GM10847 (cell line): ENCODE data around the gene CHDH.

Experiments
- POLR2A ChIP-seq: IDR thresholded peaks from 2 replicates; pipeline ENCODE4 v1.6.1; 2011; ENCODE audit not compliant: insufficient read length; ENCODE audit errors: extremely low read depth

CHDH gene

DNA sequence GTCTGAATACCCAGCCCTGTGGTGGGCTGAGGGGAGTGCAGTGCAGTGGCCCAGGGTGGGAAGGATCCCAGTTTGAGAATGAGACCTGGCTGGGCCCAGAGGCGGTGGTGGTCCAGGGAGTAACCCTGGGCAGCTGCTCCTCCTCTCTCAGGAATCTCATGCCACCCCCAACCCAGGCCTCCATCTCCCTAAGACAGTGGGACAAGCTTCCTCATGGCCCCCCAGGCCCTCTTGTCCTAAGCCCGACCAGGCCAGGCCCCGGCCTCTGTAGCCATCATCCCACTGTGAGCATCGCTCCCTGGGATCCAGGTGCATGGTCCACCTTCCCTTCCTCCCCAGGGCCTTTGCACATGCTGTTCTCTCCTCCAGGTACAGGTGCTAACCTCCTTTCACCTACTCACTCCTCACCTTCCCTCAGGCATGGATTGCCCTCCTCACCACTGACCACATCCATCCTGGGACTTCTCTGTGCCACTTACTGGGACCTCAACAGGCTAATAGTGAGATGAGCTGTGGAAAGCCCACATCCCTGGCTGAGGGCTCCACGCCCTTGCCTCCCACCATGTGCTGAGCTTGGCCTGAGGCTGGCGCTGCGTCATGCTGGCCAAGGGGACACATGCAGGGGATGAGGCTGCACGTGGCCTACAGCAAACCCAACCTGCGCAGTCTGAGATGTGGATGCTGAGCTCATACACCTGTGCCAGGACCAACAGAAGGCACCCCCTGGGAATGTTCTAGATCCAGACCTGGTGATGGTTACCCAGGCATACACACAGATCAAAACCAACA, 9.9 kb downstream of the CHDH start:
- TF ChIP-seq POLR2A: no peak

DNA sequence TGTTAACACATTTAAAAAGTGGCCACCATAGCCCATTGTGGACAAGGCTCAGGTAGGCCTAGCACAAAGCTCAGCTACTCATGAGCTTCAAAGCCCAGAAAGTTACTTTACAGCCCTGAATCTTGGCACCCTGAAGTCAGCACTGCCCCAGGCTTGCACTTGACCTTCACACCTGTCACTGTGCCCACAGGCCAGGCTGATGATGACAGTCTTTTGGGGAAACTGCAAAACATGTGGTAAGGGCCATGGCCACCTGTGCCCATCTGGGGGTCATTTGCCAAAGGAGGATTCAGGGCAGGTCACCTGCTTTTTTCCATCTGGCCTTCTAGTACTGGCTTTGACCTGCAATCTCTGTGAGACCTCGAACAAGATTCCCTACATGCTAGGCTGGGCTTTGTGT, 11.0 kb downstream of the CHDH start:
- TF ChIP-seq POLR2A: no peak

DNA sequence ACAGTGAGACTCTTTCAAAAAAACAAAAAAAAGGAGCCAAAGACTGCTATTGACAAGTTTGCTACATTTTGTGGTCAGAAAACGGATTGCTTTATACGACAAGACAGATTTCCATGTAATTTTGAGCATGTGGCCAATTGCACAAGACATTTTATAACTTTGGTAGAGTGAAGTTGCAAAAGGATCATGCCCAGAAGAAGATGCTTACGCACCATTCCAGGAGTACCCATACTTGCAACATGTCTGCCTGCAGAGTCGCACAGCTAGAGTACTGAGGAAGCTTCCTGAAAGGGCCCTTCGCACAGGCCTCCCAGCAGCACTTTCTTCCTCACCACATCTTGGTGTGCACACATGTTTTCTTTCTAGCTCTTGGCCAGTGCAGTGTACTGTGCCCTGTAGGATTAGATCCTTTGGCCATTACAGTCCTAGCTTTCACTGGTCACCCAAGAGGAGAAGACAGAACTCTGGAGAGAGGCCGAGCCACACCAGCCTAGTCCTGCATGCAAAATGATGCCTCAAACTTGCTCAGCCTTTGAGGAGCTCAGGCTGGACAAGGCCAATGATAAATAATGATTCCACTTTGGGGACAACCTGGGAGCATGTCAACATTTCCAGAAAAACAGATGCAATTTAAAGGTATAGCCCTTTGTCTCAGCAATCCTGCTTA, 11.7 kb downstream of the CHDH start:
- no peak for TF ChIP-seq POLR2A

DNA sequence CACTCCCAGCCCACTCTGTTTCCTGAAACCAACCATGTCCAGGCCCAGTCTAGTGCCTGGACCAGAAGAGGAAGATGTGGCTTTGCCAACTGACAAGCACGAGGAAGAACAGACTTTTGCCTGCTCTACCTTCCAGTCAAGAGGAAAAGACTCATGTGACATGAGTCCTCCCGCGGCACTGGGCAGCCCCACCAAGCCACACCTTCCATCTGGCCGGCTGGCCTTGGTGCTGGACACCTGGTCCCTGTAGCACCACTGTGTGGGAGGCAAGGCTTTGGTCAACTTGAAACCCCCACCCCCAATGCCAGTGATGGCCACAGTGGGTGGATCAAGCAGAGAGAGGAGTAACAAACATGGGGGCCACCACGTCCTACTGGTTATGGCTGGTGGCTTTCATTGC, 12.5 kb downstream of the CHDH start:
- no peak for TF ChIP-seq POLR2A

DNA sequence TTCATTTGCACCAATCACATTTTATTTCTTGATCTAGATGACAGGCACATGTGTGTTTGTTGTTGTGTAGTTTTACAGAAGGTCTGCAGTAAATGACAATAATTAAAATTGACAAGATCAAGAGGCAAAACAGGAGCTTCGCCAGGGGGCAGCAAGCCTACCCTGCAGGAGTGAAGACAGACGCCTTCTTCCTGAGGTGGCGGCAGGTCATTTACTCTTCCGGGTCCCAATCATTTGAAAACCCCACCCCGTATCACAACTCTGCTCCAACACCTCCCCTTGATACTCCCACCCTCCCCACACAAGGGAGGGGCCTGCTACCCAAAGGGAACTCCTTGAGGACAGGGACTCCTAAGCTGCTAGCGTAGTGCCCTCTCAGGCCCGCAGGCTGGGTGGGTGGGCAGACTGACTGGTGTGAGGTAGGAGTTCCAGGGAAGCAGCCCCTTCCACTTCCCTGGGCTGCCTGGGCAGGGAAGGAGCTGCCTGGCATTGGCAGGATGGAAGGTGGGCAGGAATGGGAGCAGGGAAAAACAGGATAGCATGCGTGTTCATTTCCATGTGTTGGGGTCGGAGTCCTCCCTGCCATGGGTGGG, 13.1 kb downstream of the CHDH start:
- no peak for TF ChIP-seq POLR2A

DNA sequence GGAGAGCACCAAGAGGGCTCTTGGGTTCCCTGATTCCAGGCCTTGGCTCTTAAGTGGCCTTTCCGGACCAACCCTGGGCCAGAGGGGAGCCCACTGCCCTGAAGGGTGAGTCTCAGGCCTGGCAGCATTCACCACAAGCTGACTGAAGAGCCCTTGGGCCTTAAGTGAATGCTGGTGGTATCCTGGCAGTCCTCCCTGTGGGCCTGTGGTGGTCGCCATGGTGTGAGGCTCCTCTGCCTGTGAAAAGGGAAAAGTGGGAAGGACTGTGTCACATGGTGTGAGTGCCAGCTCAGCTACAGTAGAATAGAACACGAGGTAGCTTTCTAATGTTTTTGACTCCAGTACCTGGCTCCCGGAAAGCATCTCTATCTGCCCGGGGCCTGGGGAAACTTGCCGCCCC, 15.3 kb downstream of the CHDH start:
- no peak for TF ChIP-seq POLR2A

DNA sequence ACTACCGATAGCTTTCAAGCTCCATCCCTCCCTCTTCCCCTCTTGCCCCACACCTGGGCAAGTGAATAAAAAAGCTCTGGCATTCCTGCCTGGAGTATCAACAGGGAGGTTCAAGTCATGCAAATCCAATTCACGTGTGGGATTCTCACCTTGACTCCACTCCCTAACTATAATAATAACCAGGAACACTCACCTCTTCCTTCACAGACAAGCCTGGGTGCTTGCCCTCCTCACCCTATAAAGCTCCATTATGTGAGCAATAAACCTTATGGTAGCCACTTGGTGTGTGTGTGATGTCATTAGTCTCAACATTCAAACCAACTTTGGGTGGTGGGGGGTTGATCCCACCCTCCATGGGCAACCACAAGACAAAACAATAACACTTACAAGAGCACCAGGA, 16.6 kb downstream of the CHDH start:
- no peak for TF ChIP-seq POLR2A

DNA sequence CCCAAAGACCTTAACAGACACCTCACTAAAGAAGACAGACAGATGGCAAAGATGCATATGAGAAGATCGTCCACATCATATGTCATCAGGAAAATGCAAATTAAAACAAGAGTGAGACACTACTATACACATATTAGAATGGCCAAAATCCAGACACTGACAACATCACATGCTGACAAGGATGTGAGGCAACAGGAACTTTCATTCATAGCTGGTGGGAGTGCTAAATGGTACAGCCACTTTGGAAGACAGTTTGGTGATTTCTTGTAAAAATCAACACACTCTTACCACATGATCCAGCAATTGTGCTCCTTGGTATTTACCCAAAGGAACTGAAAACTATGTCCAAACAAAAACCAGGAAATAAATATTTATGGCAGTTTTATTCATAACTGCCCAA, 17.6 kb downstream of the CHDH start:
- TF ChIP-seq POLR2A: no peak

DNA sequence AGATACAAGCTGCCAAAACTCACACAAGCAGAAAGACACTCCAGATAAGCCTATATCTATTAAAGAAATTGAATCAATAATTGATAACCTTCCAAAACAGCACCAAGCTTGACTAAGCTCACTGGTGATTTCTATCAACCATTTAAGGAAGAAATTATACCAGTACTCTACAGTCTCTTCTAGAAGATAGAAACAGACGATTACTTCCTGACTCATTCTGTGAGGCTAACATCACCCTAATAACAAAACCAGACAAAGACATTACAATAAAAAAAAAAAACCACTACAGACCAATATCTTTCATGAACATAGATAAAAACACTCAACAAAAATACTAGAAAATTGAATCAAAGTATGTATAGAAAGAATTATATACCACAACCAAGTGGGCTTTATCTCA, 20.2 kb downstream of the CHDH start:
- TF ChIP-seq POLR2A: no peak

DNA sequence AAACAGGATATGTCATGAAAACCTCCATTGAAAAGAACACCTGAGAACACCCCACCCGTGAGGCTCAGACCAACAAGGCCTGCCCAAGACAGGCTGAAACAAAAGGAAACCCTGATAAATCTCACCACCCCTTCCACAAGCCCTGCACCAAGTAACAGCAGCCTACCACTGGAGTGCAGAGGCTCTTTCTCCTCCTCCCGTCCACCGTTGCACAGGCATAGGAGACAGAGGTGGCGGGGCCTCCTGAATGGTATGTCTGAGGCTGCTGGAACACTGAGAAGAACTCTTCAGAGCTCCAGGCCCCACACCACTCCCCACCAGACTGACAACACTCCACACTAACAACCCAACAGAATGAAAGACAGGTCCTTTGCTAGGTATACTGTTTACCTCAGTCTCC, 21.4 kb downstream of the CHDH start:
- no peak for TF ChIP-seq POLR2A

DNA sequence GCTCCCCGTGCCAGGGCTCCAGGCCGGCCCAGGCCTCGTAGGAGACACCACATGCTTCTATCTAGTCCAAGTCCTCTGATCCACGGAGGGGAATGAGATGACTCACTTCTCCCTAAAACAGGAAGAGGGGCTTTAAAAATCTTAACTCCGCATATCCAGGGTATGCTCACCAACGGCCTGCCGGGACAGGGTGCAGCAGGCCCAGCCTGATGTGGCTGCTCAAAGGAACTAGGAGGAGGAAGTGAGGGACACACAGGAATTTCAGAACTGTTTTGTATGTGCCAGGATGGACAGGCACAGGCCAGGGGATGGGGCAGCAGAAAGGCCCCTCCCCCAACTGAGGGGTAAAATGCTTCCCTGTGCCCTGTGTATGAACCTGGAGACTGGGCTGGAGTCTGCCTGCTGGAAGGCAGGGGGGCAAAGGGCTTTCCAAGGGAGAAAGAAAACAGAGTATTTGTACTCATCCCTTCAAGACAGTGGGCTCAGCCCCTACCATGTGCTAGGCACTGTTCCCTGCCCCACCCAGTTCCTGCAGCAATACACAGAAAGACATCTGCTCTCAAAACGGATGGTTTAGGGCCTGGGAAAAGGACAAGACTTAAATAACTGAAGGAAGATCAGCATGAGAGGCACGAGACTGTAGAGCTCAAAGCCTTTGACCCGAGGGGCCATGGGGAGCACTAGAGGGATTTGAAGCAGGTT, 22.1 kb downstream of the CHDH start:
- TF ChIP-seq POLR2A: no peak

DNA sequence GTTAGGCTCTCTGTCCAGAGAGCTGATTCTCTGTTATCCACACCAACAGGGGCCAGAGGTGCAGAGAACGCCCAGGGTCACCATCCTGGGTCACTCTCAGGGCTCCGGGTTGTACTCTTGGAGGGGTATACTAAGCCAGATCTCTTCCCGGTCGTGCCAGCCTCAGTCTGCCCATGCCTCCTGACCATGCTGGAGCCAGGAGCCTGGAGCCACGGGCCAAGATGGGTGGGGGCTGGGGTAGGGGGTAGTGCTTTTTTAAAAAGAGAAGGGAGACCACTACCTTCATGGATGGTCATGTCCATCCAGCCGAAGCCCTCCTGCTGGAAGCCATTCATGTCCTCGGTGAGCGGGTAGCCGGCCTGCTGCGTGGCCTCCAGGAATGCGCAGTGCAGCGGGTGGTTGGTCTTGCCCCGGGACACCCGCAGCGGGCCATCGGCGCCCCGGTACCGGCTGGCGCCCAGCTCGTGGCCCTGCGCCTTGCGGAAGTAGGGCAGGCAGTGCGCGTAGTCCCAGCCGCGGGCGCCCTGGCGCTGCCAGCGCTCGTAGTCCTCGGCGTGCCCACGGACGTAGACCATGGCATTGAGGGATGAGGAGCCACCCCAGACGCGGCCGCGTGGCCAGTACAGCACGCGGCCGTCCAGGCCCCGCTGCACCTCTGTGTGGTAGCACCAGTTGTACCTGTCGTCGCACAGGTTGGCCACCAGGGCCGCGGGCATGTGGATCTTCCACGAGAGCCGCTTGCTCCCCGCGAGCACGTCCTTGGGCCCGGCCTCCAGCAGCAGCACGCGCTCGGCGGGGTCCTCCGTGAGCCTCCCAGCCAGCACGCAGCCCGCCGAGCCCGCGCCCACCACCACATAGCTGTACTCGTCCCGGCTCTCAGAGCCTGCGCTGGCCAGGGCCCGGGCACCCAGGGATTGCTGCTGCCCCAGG, 22.9 kb downstream of the CHDH start:
- TF ChIP-seq POLR2A: no peak

DNA sequence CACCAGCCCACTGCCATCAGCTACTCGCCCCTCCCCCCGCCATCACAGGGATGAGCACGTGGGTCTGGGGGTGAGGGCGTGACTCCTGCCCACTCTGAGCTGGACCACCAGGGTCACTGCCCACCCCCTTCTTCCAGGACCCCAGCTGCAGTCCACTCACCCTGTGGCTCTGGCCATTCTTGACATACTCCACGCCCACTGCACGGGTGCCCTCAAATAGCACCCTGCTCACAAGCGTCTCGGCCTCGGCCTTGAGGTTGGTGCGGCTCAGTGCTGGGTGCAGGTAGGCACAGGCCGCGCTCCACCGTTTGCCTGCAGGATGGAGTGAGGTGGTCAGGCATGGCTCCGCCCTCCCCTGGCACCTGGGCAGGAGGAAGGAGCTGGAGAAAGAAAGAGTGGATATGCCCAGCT, 23.9 kb downstream of the CHDH start:
- no peak for TF ChIP-seq POLR2A

DNA sequence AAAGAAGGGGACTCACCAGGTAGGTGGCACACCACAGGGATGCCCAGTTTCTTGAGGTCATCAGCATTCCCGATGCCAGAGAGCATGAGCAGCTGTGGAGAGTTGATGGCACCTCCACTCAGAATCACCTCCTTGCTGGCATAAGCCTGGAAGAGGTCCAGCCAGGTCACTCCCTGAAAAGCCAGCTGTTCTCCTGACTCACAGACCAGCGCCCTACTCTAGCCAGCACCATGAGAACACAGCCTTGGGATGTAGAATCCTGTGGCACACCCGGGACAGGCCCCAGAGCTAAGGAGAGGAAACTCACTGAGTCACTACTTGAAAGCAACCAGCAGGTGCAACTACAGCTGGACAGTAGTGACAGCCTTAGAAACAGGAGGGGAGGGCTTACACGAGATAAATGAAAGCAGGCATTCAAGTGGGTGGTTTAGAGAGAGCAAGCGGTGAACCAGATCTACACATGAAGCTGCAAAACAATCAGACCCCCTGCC, 24.5 kb downstream of the CHDH start:
- TF ChIP-seq POLR2A: no peak

DNA sequence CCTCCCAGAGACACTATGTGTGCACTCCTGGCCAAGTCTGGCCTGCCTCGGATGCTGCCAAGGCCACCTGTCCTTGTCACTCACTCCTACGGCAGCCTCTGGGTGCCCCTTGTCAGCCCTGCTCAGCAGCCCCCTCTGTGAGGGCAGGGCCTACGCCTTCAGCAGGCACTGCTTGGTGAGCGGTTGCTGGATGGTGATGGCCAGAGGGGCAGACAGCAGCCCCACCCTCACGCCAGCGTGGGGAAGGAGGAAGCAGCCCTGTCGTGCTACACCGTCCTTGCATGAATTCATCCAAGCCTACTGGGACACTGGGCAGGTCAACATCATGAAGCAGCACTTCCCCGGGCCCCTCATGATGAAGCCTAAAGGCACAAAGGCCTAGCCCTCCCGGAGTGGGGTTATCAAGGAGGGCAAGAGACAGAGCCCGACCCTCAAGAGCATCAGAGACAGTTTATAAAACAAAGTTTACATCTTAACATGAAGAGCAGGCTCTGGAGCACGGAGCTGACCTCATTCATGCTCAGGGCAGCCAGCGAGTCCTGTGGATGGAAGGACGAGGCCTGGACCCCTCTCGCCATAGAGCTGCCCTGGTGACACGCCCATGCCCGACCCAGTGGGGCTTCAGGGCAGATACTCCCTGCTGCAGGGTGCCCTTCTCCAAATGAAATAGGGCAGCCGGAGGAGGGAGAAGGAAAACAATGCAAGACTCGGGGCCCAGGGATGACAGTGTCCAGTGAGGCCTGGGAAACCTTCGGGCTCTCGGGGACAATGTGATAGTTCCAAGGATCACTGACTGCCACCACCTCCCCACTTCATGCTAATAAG, 25.3 kb downstream of the CHDH start:
- no peak for TF ChIP-seq POLR2A
